HEK293T (cell line): ENCODE data around the gene ZSWIM3.

Experiments used
- CTCF ChIA-PET: fragments of 350-600 bp; formaldehyde crosslinking; extraction: SDS; loops from one replicate; lab custom pipeline; 2021; ENCODE audit warnings: antibody characterized with exemption, inconsistent platforms; lab: Yijun Ruan, JAX
- POLR2A ChIA-PET: fragments of 350-600 bp; formaldehyde crosslinking; extraction: SDS; loops from one replicate; lab custom pipeline; 2020; ENCODE audit warnings: antibody characterized with exemption, inconsistent platforms; lab: Yijun Ruan, JAX
- DNase-seq: peaks from one replicate; pipeline ENCODE4 v3.0.0; 2012; ENCODE audit warnings: mixed read lengths; ENCODE audit errors: extremely low spot score
- ARNT ChIP-seq: fragments of 450-650 bp; IDR thresholded peaks from 2 replicates; pipeline ENCODE4 v1.6.1; 2017; ENCODE audit warnings: mild to moderate bottlenecking
- BHLHE40 ChIP-seq: fragments of 450-650 bp; IDR thresholded peaks from 2 replicates; pipeline ENCODE4 v1.6.1; 2016; ENCODE audit warnings: mild to moderate bottlenecking, moderate library complexity, borderline replicate concordance
- CTBP1 ChIP-seq: fragments of 450-650 bp; IDR thresholded peaks from 2 replicates; pipeline ENCODE4 v1.6.1; 2016; ENCODE audit warnings: borderline replicate concordance
- ELF4 ChIP-seq: fragments of 450-650 bp; IDR thresholded peaks from 2 replicates; pipeline ENCODE4 v1.6.1; 2017; ENCODE audit warnings: antibody characterized with exemption
- FOXA1 ChIP-seq: fragments of 450-650 bp; IDR thresholded peaks from 2 replicates; pipeline ENCODE4 v1.6.1; 2016; ENCODE audit warnings: mild to moderate bottlenecking
- FOXK2 ChIP-seq: fragments of 450-650 bp; IDR thresholded peaks from 2 replicates; pipeline ENCODE4 v1.6.1; 2016; ENCODE audit warnings: mild to moderate bottlenecking
- FOXM1 ChIP-seq: fragments of 450-650 bp; IDR thresholded peaks from 2 replicates; pipeline ENCODE4 v1.6.1; 2017; ENCODE audit warnings: mild to moderate bottlenecking, borderline replicate concordance
- HDGF ChIP-seq: fragments of 450-650 bp; IDR thresholded peaks from 2 replicates; pipeline ENCODE4 v1.6.1; 2017; ENCODE audit warnings: antibody characterized with exemption, borderline replicate concordance
- L3MBTL2 ChIP-seq: fragments of 450-650 bp; conservative IDR thresholded peaks from 2 replicates; pipeline ENCODE4 v1.6.1; 2016; ENCODE audit warnings: mild to moderate bottlenecking
- LEF1 ChIP-seq: fragments of 450-650 bp; IDR thresholded peaks from 2 replicates; pipeline ENCODE4 v1.6.1; 2017; ENCODE audit warnings: mild to moderate bottlenecking, borderline replicate concordance
- NFRKB ChIP-seq: fragments of 450-650 bp; IDR thresholded peaks from 2 replicates; pipeline ENCODE4 v1.6.1; 2016; ENCODE audit warnings: mild to moderate bottlenecking, moderate library complexity
- PKNOX1 ChIP-seq: fragments of 450-650 bp; IDR thresholded peaks from 2 replicates; pipeline ENCODE4 v1.6.1; 2016
- SP1 ChIP-seq: fragments of 450-650 bp; IDR thresholded peaks from 2 replicates; pipeline ENCODE4 v1.6.1; 2017
- SUZ12 ChIP-seq: fragments of 450-650 bp; IDR thresholded peaks from 2 replicates; pipeline ENCODE4 v1.6.1; 2016; ENCODE audit warnings: mild to moderate bottlenecking
- TARDBP ChIP-seq: fragments of 450-650 bp; IDR thresholded peaks from 2 replicates; pipeline ENCODE4 v1.6.1; 2016
- ZNF384 ChIP-seq: fragments of 450-650 bp; IDR thresholded peaks from 2 replicates; pipeline ENCODE4 v1.6.1; 2016

Gene ZSWIM3

GRCh38 chr20:45925821-45926506 is 68.5 kb downstream of the ZSWIM3 start:
- POLR2A ChIA-PET = interaction anchor here (1.0 to 3.2 kb wide), 3 partner anchors 8 to 21 kb away, joined by 3 to 25 read pairs (median 3); partner anchors contain the start of gene PCIF1
- no peak for TF ChIP-seq HDGF
- TF ChIP-seq ZNF384 = no peak
- no peak for TF ChIP-seq FOXK2
- TF ChIP-seq ARNT = no peak
- no peak for DNase-seq
- CTCF ChIA-PET = no interaction called here

GRCh38 chr20:45926731-45927070 is 69.3 kb downstream of the ZSWIM3 start:
- TF ChIP-seq PKNOX1 = no peak
- no peak for TF ChIP-seq CTBP1
- TF ChIP-seq NFRKB = no peak
- no peak for TF ChIP-seq SP1
- no peak for TF ChIP-seq HDGF
- no peak for TF ChIP-seq ZNF384
- no peak for TF ChIP-seq TARDBP
- TF ChIP-seq ARNT = no peak
- no peak for TF ChIP-seq SUZ12
- no peak for TF ChIP-seq FOXM1
- CTCF ChIA-PET = no interaction called here
- POLR2A ChIA-PET = interaction anchor here (1.0 to 1.3 kb wide), 2 partner anchors 10 to 22 kb away, joined by 3 read pairs; no protein-coding TSS in a partner anchor

GRCh38 chr20:45927071-45927878 is 69.9 kb downstream of the ZSWIM3 start:
- TF ChIP-seq L3MBTL2 = no peak
- no peak for TF ChIP-seq TARDBP
- no peak for TF ChIP-seq NFRKB
- no peak for TF ChIP-seq ELF4
- TF ChIP-seq FOXM1 = no peak
- TF ChIP-seq ZNF384 = no peak
- no peak for TF ChIP-seq CTBP1
- TF ChIP-seq FOXA1 = no peak
- TF ChIP-seq SP1 = no peak
- TF ChIP-seq ARNT = no peak
- TF ChIP-seq SUZ12 = no peak
- TF ChIP-seq LEF1 = no peak
- TF ChIP-seq FOXK2 = no peak
- TF ChIP-seq HDGF = no peak
- no peak for TF ChIP-seq BHLHE40
- no peak for TF ChIP-seq PKNOX1
- ChIA-PET POLR2A (interaction anchor here (1.2 to 1.3 kb wide), 2 partner anchors 9 to 47 kb away, joined by 3 to 5 read pairs; partner anchors contain the start of gene ZSWIM1), CTCF (interaction anchor here (0.6 kb wide), 1 partner anchor 37 kb away, joined by 4 read pairs; no protein-coding TSS in a partner anchor)
- no peak for DNase-seq

More at GRCh38 chr20:45926731-45927070, 69.3 kb downstream of the ZSWIM3 start:
- no peak for DNase-seq
